Activated CD8-positive, alpha-beta memory T cell treated with anti-CD3 and anti-CD28 coated beads, Interleukin-2, amount 10 ng/mL, durations not matched to agents 7 days and 5 days (primary cell): ENCODE data around the gene WDFY4. TPM values are rescaled to one million over a fixed set of nuclear protein-coding genes. Genes with fewer than 3 reads are reported as not detected.
"Not testable (repeated sequence)": the region's sequence is repeated elsewhere in the genome, so short reads cannot be mapped to it uniquely, and the experiment has no call there.

Experiments used
- ATAC-seq: fragments of 150-1000 bp; cut with Tn5 transposase; one replicate; pipeline ENCODE4 v1.10.0; 2021; ENCODE audit warnings: moderate library complexity
- CTCF ChIA-PET: fragments of 350-600 bp; sonication (Branson Sonifier 250); formaldehyde crosslinking; loops from one replicate; lab custom pipeline; 2021; ENCODE audit warnings: antibody characterized with exemption; lab: Charles Lee
- DNase-seq: peaks from one replicate; pipeline ENCODE4 v3.0.0-alpha.2; 2020
- H3K27ac Mint-ChIP-seq: one replicate; pipeline ENCODE4 v1.8.0; 2021; ENCODE audit warnings: mild to moderate bottlenecking, mixed read lengths
- H3K27me3 Mint-ChIP-seq: one replicate; pipeline ENCODE4 v1.8.0; 2021; ENCODE audit warnings: mixed read lengths
- H3K36me3 Mint-ChIP-seq: one replicate; pipeline ENCODE4 v1.8.0; 2021; ENCODE audit warnings: mild to moderate bottlenecking, mixed read lengths
- H3K4me1 Mint-ChIP-seq: one replicate; pipeline ENCODE4 v1.8.0; 2021; ENCODE audit warnings: mixed read lengths
- H3K4me3 Mint-ChIP-seq: one replicate; pipeline ENCODE4 v1.8.0; 2021; ENCODE audit warnings: mild to moderate bottlenecking, moderate library complexity, mixed read lengths
- H3K9me3 Mint-ChIP-seq: one replicate; pipeline ENCODE4 v1.8.0; 2022; ENCODE audit warnings: low read depth, mixed read lengths
- total RNA-seq, 2 experiments: library from RNA; stranded (reverse); gene quantifications; one replicate each; pipeline ENCODE4 v1.2.3, GENCODE V29; 2021

WDFY4 gene, protein sequence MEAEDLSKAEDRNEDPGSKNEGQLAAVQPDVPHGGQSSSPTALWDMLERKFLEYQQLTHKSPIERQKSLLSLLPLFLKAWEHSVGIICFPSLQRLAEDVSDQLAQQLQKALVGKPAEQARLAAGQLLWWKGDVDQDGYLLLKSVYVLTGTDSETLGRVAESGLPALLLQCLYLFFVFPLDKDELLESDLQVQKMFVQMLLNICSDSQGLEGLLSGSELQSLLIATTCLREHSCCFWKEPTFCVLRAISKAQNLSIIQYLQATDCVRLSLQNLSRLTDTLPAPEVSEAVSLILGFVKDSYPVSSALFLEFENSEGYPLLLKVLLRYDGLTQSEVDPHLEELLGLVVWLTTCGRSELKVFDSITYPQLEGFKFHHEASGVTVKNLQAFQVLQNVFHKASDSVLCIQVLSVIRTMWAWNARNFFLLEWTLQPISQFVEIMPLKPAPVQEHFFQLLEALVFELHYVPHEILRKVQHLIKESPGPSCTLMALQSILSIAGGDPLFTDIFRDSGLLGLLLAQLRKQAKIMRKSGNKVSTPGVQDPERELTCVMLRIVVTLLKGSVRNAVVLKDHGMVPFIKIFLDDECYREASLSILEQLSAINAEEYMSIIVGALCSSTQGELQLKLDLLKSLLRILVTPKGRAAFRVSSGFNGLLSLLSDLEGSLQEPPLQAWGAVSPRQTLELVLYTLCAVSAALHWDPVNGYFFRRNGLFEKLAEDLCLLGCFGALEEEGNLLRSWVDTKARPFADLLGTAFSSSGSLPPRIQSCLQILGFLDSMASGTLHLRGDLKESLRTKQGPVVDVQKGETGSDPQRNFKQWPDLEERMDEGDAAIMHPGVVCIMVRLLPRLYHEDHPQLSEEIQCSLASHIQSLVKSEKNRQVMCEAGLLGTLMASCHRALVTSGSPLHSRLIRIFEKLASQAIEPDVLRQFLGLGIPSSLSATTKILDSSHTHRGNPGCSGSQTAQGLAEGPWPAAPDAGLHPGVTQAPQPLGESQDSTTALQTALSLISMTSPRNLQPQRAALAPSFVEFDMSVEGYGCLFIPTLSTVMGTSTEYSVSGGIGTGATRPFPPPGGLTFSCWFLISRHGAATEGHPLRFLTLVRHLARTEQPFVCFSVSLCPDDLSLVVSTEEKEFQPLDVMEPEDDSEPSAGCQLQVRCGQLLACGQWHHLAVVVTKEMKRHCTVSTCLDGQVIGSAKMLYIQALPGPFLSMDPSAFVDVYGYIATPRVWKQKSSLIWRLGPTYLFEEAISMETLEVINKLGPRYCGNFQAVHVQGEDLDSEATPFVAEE (N-terminal part only)
- under 1 TPM in 1 of 2 experiments, not detected in 1; 0.06 TPM for total RNA-seq

GRCh38 chr10:48684792-48685623 is at the start of gene WDFY4:
Gene WDFY4 (plus strand): TSS chr10:48684873. CDS start chr10:48709733, 24,860 bp downstream.
- Mint-ChIP-seq H3K36me3 (no peaks in the 10 kb centered on the region), H3K27me3 (peaks cover 2% of the 10 kb centered on the region), H3K9me3 (no peaks in the 10 kb centered on the region), H3K4me1 (no peaks in the 10 kb centered on the region), H3K27ac (no peak within 1 kb of the TSS), H3K4me3 (no peak within 1 kb of the TSS)
- CTCF ChIA-PET, result no interaction called here
- DNase-seq, result no peak
- no peak for ATAC-seq

- peaks cover 15% of the 10 kb centered on the region for H3K4me1 Mint-ChIP-seq
- no peak for ATAC-seq
- peaks cover 1% of the 10 kb centered on the region for H3K36me3 Mint-ChIP-seq
- no peak overlapping the region for H3K4me3 Mint-ChIP-seq
- H3K27me3 Mint-ChIP-seq, result peaks cover 38% of the 10 kb centered on the region
- no peak overlapping the region for H3K27ac Mint-ChIP-seq
- peaks cover 3% of the 10 kb centered on the region for H3K9me3 Mint-ChIP-seq
- DNase-seq, result no peak
- CTCF ChIA-PET, result interaction anchor here (3.0 to 3.3 kb wide), 2 partner anchors 21 to 27 kb away, joined by 12 to 18 read pairs; no protein-coding TSS in a partner anchor
These were observed 49.6 kb upstream of the WDFY4 start for GRCh38 chr10:48634984-48635557.

DNA sequence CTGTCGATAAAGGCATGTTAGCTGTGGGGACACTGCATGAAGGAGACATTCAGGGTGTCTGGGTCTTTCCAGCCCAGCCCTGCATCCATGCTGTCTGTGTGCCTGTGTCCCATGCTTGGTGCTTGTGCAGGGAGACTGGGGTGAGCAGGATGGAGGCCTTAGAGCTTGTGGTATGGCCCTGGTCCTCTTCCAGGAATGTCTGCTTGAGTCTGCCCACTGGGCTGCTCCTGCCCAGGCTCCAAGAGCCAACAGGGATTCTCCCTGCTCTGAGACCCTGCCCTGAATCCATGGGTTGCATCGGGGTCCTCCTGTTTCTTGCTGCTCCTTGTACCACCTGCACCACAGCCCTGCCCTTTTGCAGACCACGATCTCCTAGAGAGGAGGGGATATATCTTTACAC is 48.4 kb upstream of the WDFY4 start:
- Mint-ChIP-seq H3K4me1 (peaks cover 15% of the 10 kb centered on the region), H3K27ac (no peak overlapping the region), H3K27me3 (peaks cover 38% of the 10 kb centered on the region), H3K9me3 (peaks cover 7% of the 10 kb centered on the region), H3K36me3 (peaks cover 1% of the 10 kb centered on the region), H3K4me3 (no peak overlapping the region)
- CTCF ChIA-PET, result interaction anchor here (0.9 to 3.0 kb wide), 2 partner anchors 21 to 28 kb away, joined by 3 to 12 read pairs; no protein-coding TSS in a partner anchor
- ATAC-seq, result no peak
- DNase-seq, result no peak

- peaks cover 10% of the 10 kb centered on the region for H3K9me3 Mint-ChIP-seq
- H3K36me3 Mint-ChIP-seq, result peaks cover 1% of the 10 kb centered on the region
- no peak for ATAC-seq
- H3K27me3 Mint-ChIP-seq, result peaks cover 38% of the 10 kb centered on the region
- no peak for DNase-seq
- peaks cover 15% of the 10 kb centered on the region for H3K4me1 Mint-ChIP-seq
- CTCF ChIA-PET, result interaction anchor here (0.9 kb wide), 1 partner anchor 22 kb away, joined by 3 read pairs; no protein-coding TSS in a partner anchor
- H3K27ac Mint-ChIP-seq, result no peak overlapping the region
- no peak overlapping the region for H3K4me3 Mint-ChIP-seq
These were observed 47.8 kb upstream of the WDFY4 start for GRCh38 chr10:48636901-48637300.

GRCh38 chr10:48638158-48638557 is 46.5 kb upstream of the WDFY4 start:
- Mint-ChIP-seq H3K27ac (no peak overlapping the region), H3K9me3 (peaks cover 11% of the 10 kb centered on the region), H3K36me3 (peaks cover 1% of the 10 kb centered on the region), H3K27me3 (peaks cover 28% of the 10 kb centered on the region), H3K4me1 (peaks cover 15% of the 10 kb centered on the region), H3K4me3 (no peak overlapping the region)
- no peak for ATAC-seq
- CTCF ChIA-PET, result interaction anchor here (1.3 to 2.2 kb wide), 2 partner anchors 18 to 20 kb away, joined by 7 to 10 read pairs; no protein-coding TSS in a partner anchor
- no peak for DNase-seq

DNA sequence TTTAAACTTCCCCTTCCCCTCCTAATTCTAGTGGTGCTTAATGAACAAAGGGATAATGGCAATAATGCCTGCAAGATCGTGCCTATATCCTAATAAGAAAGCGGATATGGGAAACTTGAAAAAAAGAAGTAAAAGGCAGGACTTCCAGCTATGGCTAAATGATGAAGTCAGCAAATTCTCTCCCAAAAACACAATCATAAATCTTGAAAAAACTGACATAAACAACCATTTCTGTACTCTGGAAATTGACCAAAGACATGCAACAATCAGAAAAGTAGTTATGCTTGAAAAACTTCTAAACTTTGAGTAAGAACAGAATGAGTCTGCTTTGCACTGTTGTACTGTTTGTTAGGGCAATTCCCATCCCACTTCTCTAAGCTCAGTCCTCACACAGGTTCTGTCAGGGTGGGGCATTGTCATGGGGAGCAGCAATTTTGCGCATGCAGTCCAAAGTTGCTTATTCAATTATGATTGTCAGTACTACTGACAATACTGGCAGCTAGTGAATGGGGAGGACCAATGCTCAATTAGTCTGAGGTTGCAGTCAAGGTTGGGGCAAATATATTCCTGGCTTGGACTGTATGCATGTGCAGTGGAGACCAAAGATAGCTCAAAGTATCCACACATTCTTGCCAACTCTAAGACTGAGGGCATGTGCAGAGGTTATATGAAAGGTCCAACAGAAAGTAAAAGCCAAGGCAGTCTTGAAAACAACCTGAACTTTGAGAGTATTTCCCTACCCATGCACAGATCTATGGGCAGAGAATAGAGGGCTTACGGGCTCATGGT is 45.7 kb upstream of the WDFY4 start:
- no peak overlapping the region for H3K27ac Mint-ChIP-seq
- ATAC-seq (no peak), DNase-seq (no peak)
- H3K4me1 Mint-ChIP-seq, result peaks cover 8% of the 10 kb centered on the region
- CTCF ChIA-PET, result interaction anchor here (1.3 to 2.2 kb wide), 2 partner anchors 17 to 19 kb away, joined by 7 to 10 read pairs; no protein-coding TSS in a partner anchor
- H3K4me3 Mint-ChIP-seq, result no peak overlapping the region
- peaks cover 31% of the 10 kb centered on the region for H3K27me3 Mint-ChIP-seq
- peaks cover 11% of the 10 kb centered on the region for H3K9me3 Mint-ChIP-seq
- H3K36me3 Mint-ChIP-seq, result peaks cover 1% of the 10 kb centered on the region

DNA sequence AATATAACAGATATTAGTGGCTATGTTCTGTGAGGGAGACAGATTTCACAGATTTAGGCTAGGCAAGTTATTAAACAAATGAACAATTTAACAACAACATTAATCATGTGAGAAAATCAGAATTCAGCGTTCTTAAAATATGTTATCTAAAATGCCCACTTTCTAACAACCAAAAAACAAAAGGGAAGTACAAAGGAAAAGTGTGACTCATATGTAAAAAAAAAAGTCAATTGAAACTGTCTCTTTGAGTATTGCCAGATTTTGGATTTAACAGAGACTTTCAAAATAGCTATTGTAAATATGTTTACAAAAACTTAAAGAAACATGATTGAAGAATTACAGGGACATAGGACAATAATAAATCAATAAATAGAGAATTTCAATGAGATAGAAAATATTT is 45.0 kb upstream of the WDFY4 start:
- no peak overlapping the region for H3K4me3 Mint-ChIP-seq
- DNase-seq (no peak), ATAC-seq (no peak)
- peaks cover 35% of the 10 kb centered on the region for H3K27me3 Mint-ChIP-seq
- H3K4me1 Mint-ChIP-seq, result peaks cover 1% of the 10 kb centered on the region
- CTCF ChIA-PET, result interaction anchor here (1.6 to 2.2 kb wide), 2 partner anchors 16 to 19 kb away, joined by 3 to 10 read pairs; no protein-coding TSS in a partner anchor
- H3K36me3 Mint-ChIP-seq, result peaks cover 1% of the 10 kb centered on the region
- H3K27ac Mint-ChIP-seq, result no peak overlapping the region
- peaks cover 11% of the 10 kb centered on the region for H3K9me3 Mint-ChIP-seq

DNA sequence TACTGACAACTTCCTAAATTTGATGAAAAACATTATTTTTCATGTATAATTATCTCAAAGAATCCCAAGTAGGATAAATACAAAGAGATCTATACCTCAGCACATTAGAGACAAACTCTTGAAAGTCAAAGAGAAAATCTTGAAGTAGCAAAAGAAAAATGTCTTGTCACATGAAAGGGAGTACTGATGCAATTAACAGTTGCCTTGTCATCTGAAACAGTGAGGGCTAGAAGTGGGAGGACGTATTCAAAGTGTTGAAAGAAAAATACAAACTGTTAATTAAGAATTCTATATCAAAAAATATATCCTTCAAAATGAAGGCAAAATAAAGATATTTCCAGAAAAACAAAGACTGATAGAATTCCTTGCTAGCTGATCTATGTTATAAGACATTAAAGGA is 44.3 kb upstream of the WDFY4 start:
- H3K4me1 Mint-ChIP-seq, result no peaks in the 10 kb centered on the region
- no peak overlapping the region for H3K27ac Mint-ChIP-seq
- peaks cover 11% of the 10 kb centered on the region for H3K9me3 Mint-ChIP-seq
- CTCF ChIA-PET, result interaction anchor here (1.6 to 2.2 kb wide), 2 partner anchors 16 to 18 kb away, joined by 3 to 10 read pairs; no protein-coding TSS in a partner anchor
- H3K27me3 Mint-ChIP-seq, result peaks cover 41% of the 10 kb centered on the region
- no peak overlapping the region for H3K4me3 Mint-ChIP-seq
- DNase-seq, result no peak
- ATAC-seq, result no peak
- H3K36me3 Mint-ChIP-seq, result peaks cover 1% of the 10 kb centered on the region

GRCh38 chr10:48641099-48641690 is 43.5 kb upstream of the WDFY4 start:
- H3K27ac Mint-ChIP-seq, ATAC-seq, H3K36me3 Mint-ChIP-seq, H3K4me3 Mint-ChIP-seq, DNase-seq, H3K4me1 Mint-ChIP-seq: not testable (repeated sequence)
- CTCF ChIA-PET, result interaction anchor here (1.6 kb wide), 1 partner anchor 17 kb away, joined by 3 read pairs; no protein-coding TSS in a partner anchor
- Mint-ChIP-seq H3K27me3 (peaks cover 43% of the 10 kb centered on the region), H3K9me3 (peaks cover 11% of the 10 kb centered on the region)

GRCh38 chr10:48645600-48645999 is 39.1 kb upstream of the WDFY4 start:
- DNase-seq, result no peak
- peaks cover 6% of the 10 kb centered on the region for H3K9me3 Mint-ChIP-seq
- no peak overlapping the region for H3K27ac Mint-ChIP-seq
- H3K36me3 Mint-ChIP-seq, result no peaks in the 10 kb centered on the region
- ATAC-seq, result no peak
- no peak overlapping the region for H3K4me3 Mint-ChIP-seq
- peaks cover 4% of the 10 kb centered on the region for H3K4me1 Mint-ChIP-seq
- peaks cover 44% of the 10 kb centered on the region for H3K27me3 Mint-ChIP-seq
- CTCF ChIA-PET, result interaction anchor here (1.5 kb wide), 1 partner anchor 11 kb away, joined by 5 read pairs; no protein-coding TSS in a partner anchor
